HFFc6 (cell line): ENCODE measurements around the gene PTPRN. TPM values are rescaled to one million over a fixed set of nuclear protein-coding genes. Genes with fewer than 3 reads are reported as not detected.

Experiments
- DNase-seq: peaks from one replicate; pipeline ENCODE4 v3.0.0-alpha.2; 2018
- H3K27ac Mint-ChIP-seq: 2 replicates; pipeline ENCODE4 v1.8.0; 2020; ENCODE audit warnings: mild to moderate bottlenecking, mixed read lengths
- H3K27me3 Mint-ChIP-seq: 2 replicates; pipeline ENCODE4 v1.8.0; 2021; ENCODE audit warnings: mild to moderate bottlenecking, moderate library complexity, mixed read lengths; ENCODE audit not compliant: insufficient read depth
- H3K36me3 Mint-ChIP-seq: 2 replicates; pipeline ENCODE4 v1.8.0; 2021; ENCODE audit warnings: low read depth, mixed read lengths
- H3K4me1 Mint-ChIP-seq: 2 replicates; pipeline ENCODE4 v1.8.0; 2020; ENCODE audit warnings: low read depth, mixed read lengths
- H3K4me3 Mint-ChIP-seq: 2 replicates; pipeline ENCODE4 v1.8.0; 2020; ENCODE audit warnings: mild to moderate bottlenecking, moderate library complexity, mixed read lengths
- H3K9me3 Mint-ChIP-seq: 2 replicates; pipeline ENCODE4 v1.8.0; 2020; ENCODE audit warnings: mild to moderate bottlenecking, mixed read lengths
- total RNA-seq, 6 experiments: library from RNA; stranded (reverse); fragmentation: NEBNext Ultra II Directional; extraction: Animal tissue kit (Norgen Biotek cat#: 25700); gene quantifications; 2 replicates in 1 of 6; 3 replicates in 5 of 6; pipeline ENCODE4 v1.2.3, GENCODE V29; 2021
- TF ChIP-seq, protein P1 (sequence below): fragments of 200-600 bp; sonication (generic); IDR thresholded peaks from 2 replicates; pipeline ENCODE4 v1.5.0; 2021; ENCODE audit warnings: antibody characterized with exemption, mild to moderate bottlenecking

Gene PTPRN
- total RNA-seq, 6 experiments from 2014 or later = 5.2 to 18.3 (median 15.2) TPM

DNA sequence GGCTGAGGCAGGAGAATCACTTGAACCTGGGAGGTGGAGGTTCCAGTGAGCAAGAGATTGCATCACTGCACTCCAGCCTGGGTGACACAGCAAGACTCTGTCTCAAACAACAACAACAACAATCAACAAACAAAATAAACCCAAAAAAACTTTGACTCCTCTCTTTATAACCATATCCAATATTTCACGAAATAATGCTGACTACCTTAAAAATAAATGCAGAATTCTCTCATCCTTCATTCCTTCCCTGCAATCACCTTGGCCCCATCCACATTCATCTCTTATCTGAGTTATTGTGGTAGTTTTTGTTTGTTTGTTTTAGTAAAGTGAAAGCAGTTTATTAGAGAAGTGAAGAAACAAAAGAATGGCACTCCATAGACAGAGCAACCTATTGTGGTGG is 3.2 kb downstream of the PTPRN start:
- no peaks in the 10 kb centered on the region for H3K9me3 Mint-ChIP-seq
- no peaks in the 10 kb centered on the region for H3K36me3 Mint-ChIP-seq
- no peak for DNase-seq
- peaks cover 14% of the 10 kb centered on the region for H3K4me1 Mint-ChIP-seq
- no peak overlapping the region for H3K27ac Mint-ChIP-seq
- TF ChIP-seq, protein P1, sequence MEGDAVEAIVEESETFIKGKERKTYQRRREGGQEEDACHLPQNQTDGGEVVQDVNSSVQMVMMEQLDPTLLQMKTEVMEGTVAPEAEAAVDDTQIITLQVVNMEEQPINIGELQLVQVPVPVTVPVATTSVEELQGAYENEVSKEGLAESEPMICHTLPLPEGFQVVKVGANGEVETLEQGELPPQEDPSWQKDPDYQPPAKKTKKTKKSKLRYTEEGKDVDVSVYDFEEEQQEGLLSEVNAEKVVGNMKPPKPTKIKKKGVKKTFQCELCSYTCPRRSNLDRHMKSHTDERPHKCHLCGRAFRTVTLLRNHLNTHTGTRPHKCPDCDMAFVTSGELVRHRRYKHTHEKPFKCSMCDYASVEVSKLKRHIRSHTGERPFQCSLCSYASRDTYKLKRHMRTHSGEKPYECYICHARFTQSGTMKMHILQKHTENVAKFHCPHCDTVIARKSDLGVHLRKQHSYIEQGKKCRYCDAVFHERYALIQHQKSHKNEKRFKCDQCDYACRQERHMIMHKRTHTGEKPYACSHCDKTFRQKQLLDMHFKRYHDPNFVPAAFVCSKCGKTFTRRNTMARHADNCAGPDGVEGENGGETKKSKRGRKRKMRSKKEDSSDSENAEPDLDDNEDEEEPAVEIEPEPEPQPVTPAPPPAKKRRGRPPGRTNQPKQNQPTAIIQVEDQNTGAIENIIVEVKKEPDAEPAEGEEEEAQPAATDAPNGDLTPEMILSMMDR = no peak
- no peak overlapping the region for H3K4me3 Mint-ChIP-seq
- peaks cover 20% of the 10 kb centered on the region for H3K27me3 Mint-ChIP-seq

DNA sequence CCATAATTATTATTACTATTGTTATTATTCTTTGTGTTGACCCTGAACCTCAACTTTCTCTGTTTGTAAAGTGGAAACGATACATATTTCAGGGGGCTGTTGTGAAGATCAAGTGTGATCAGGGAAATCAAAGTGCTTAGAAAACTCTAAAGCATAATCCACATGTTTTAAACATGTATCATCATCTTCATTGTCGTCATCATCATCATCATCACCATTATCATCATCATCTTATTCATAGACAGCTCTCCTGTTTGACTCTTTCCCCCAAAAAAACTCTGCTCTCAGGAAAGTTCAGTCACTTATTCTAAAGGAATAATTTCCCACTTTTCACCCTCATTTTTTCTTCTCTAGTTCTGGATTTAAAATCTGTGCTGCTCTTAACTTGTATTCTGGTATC is 5.0 kb downstream of the PTPRN start:
- TF ChIP-seq, protein P1 = no peak
- DNase-seq = no peak
- Mint-ChIP-seq H3K4me1 (peaks cover 14% of the 10 kb centered on the region), H3K9me3 (no peaks in the 10 kb centered on the region), H3K36me3 (no peaks in the 10 kb centered on the region), H3K4me3 (no peak overlapping the region), H3K27me3 (peaks cover 8% of the 10 kb centered on the region), H3K27ac (no peak overlapping the region)

DNA sequence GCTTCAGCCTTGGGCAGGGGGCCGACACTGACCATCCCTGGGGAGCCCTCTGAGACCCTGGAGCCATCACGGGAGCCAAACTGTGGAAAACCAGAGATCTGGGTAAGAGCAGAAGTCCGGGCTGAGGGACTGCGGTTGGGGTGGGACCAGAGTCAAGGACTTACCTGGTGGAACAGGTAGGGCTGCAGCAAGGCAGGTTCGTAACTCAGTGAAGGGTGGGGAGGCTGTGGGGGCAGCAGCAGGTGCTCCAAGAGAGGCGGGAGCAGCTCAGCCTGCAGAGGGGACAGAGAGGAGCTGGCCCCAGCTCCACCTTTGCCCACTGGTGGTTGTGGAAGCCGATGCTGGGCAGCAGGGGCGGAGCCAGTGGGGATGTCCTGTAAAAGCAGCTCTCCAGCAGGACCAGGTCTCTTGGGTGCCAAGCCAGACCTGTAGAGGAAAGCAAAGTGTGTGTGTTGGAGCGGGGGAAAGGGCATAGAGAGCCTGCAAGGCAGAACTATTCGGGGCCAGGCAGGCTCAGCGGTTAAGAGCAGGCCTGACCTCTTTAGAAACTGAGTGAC is 6.7 kb downstream of the PTPRN start:
- H3K27me3 Mint-ChIP-seq = peaks cover 4% of the 10 kb centered on the region
- no peak overlapping the region for H3K27ac Mint-ChIP-seq
- H3K4me3 Mint-ChIP-seq = no peak overlapping the region
- no peak for DNase-seq
- H3K36me3 Mint-ChIP-seq = no peaks in the 10 kb centered on the region
- peaks cover under 1% of the 10 kb centered on the region; the same call in 1 of the 2 replicates for H3K4me1 Mint-ChIP-seq
- no peaks in the 10 kb centered on the region for H3K9me3 Mint-ChIP-seq
- TF ChIP-seq, protein P1 = no peak

DNA sequence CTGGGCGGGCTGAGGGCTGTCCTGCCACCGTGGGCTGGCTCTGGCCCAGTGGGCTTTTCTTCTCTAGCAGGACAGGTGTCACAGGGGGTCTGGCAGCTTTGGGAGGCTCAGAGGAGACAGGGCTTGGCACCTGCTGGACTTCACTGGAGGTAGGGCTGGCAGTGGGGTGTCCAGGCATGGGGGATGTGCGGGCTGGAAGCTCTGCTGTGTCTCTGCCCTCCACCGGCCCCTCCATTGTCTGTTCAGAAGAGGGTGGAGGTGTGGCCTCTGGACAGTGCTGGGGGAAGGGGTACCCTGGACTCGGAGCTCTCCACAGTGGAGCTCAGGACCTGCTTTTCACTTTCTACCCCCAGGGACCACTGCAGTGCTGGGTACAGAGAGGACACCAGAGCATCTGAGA is 9.2 kb downstream of the PTPRN start:
- no peak for DNase-seq
- no peaks in the 10 kb centered on the region; the same call in 1 of the 2 replicates for H3K4me1 Mint-ChIP-seq
- no peaks in the 10 kb centered on the region for H3K36me3 Mint-ChIP-seq
- no peak overlapping the region for H3K4me3 Mint-ChIP-seq
- H3K9me3 Mint-ChIP-seq = no peaks in the 10 kb centered on the region
- H3K27ac Mint-ChIP-seq = no peak overlapping the region
- TF ChIP-seq, protein P1 = no peak
- peaks cover 4% of the 10 kb centered on the region for H3K27me3 Mint-ChIP-seq

DNA sequence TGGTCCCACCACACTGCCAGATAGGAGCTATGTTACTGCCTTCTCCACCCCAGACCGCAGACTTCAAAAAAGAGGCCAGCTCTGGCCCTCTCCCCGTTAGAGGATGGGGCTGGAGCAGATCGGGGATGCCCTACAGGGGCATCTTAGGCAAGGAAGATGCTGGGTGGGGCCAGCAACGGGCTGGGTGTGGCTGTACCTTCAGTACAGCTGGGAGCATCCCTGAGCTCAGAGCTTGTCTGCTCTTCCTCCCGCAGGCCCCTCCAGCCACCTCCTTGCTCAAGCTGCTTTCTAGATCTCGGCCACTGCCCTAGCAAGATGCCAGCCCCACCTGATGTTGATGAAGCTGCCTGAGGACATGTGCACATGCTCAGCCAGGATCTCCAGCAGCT is 9.8 kb downstream of the PTPRN start:
- Mint-ChIP-seq H3K9me3 (no peaks in the 10 kb centered on the region), H3K4me3 (no peak overlapping the region), H3K36me3 (no peaks in the 10 kb centered on the region), H3K27ac (no peak overlapping the region), H3K4me1 (peaks cover 2% of the 10 kb centered on the region), H3K27me3 (peaks cover 4% of the 10 kb centered on the region)
- DNase-seq = no peak
- TF ChIP-seq, protein P1 = no peak
